C4-2B (cell line): Measurements from ENCODE around the gene CCDC73.

ENCODE experiments used
- CTCF ChIP-seq: fragments of 450-650 bp; conservative IDR thresholded peaks from 2 replicates; pipeline ENCODE4 v1.5.1; 2017; ENCODE audit warnings: mild to moderate bottlenecking
- ZFX ChIP-seq: fragments of 450-650 bp; IDR thresholded peaks from 2 replicates; pipeline ENCODE4 v1.6.1; 2017

GRCh38 chr11:32752001-32752400 lies 42.5 kb downstream of the CCDC73 start:
- TF ChIP-seq CTCF (no peak), ZFX (no peak)
